GM12878 (cell line): Measurements from ENCODE around the gene FGF14. TPM values are rescaled to one million over a fixed set of nuclear protein-coding genes. Genes with fewer than 3 reads are reported as not detected.

ENCODE experiments used
- ATAC-seq: fragments of 200-7000 bp; cut with Tn5 transposase; 3 replicates; pipeline ENCODE4 v1.9.1; 2020; ENCODE audit warnings: mild to moderate bottlenecking, moderate library complexity
- BruUV-seq: library from RNA; stranded (reverse); fragments of 400-500 nt; replicated peaks from 2 replicates; lab custom pipeline; 2021; lab: Mats Ljungman, UMichigan
- CTCF ChIA-PET: fragments of 300-600 bp; sonication (Branson Sonifier 250); formaldehyde crosslinking; extraction: SDS; loops from one replicate; lab custom pipeline; 2021; ENCODE audit warnings: inconsistent platforms; lab: Yijun Ruan, JAX
- POLR2A ChIA-PET: fragments of 350-600 bp; formaldehyde crosslinking; extraction: SDS; loops from one replicate; lab custom pipeline; 2021; ENCODE audit warnings: inconsistent platforms; lab: Charles Lee
- RAD21 ChIA-PET: fragments of 300-600 bp; sonication (Branson Sonifier 250); formaldehyde crosslinking; loops from one replicate; lab custom pipeline; 2023; ENCODE audit warnings: antibody characterized with exemption; ENCODE audit not compliant: unreplicated experiment; lab: Charles Lee
- SMC1A ChIA-PET: fragments of 300-600 bp; sonication (Branson Sonifier 250); formaldehyde crosslinking; loops from one replicate; lab custom pipeline; 2023; ENCODE audit not compliant: unreplicated experiment, uncharacterized antibody; lab: Charles Lee
- DNase-seq: peaks from one replicate; pipeline ENCODE4 v3.0.0-alpha.2; 2011; ENCODE audit warnings: low read depth, low spot score
- FAIRE-seq: peaks from 3 replicates; lab custom pipeline; 2011; peaks lifted over from hg19 to GRCh38; lab: Jason Lieb, UNC
- H2AFZ ChIP-seq: 2 replicates; pipeline ENCODE4 v1.6.0; 2011; ENCODE audit warnings: low read depth, low read length, control low read depth; ENCODE audit not compliant: control insufficient read depth
- H3K27ac ChIP-seq: 2 replicates; pipeline ENCODE4 v1.5.1; 2011; ENCODE audit warnings: control low read depth; ENCODE audit not compliant: control insufficient read depth, insufficient read depth
- H3K27me3 ChIP-seq, 2 experiments: replicated peaks in 1 of 2; 2 replicates each; pipeline versions ENCODE4 v1.6.0 to v1.6.1; 2011; ENCODE audit warnings: low read length in 1 of 2; ENCODE audit not compliant: control insufficient read depth in 2 of 2, insufficient read depth in 2 of 2
- H3K36me3 ChIP-seq, 2 experiments: 2 replicates each; pipeline ENCODE4 v1.5.1; 2011; ENCODE audit warnings: low read length in 1 of 2; ENCODE audit not compliant: control insufficient read depth in 2 of 2, insufficient read depth in 2 of 2
- H3K4me1 ChIP-seq: 2 replicates; pipeline ENCODE4 v1.6.1; 2011; ENCODE audit warnings: mild to moderate bottlenecking, low read length, moderate library complexity, mixed read lengths; ENCODE audit not compliant: control insufficient read depth, insufficient read depth
- H3K4me2 ChIP-seq: 2 replicates; pipeline ENCODE4 v1.6.0; 2011; ENCODE audit warnings: control low read depth; ENCODE audit not compliant: control insufficient read depth, insufficient read depth
- H3K4me3 ChIP-seq: fragments of 200-600 bp; sonication (generic); 2 replicates; pipeline ENCODE4 v1.5.1; 2016
- H3K79me2 ChIP-seq: 2 replicates; pipeline ENCODE4 v1.6.0; 2011; ENCODE audit warnings: low read length; ENCODE audit not compliant: control insufficient read depth, insufficient read depth
- H3K9ac ChIP-seq: 2 replicates; pipeline ENCODE4 v1.8.0; 2011; ENCODE audit warnings: low read length, control low read depth, mixed read lengths; ENCODE audit not compliant: control insufficient read depth, insufficient read depth
- H3K9me3 ChIP-seq: replicated peaks from 3 replicates; pipeline ENCODE4 v1.5.1; 2011; ENCODE audit warnings: mild to moderate bottlenecking, low read length; ENCODE audit not compliant: control insufficient read depth, insufficient read depth
- H4K20me1 ChIP-seq: 2 replicates; pipeline ENCODE4 v1.6.0; 2011; ENCODE audit not compliant: control insufficient read depth, insufficient read depth
- CHD4 ChIP-seq: fragments of 200-600 bp; sonication (generic); IDR thresholded peaks from 2 replicates; pipeline ENCODE4 v1.6.1; 2016; ENCODE audit warnings: mild to moderate bottlenecking
- KLF5 ChIP-seq: fragments of 450-650 bp; IDR thresholded peaks from 2 replicates; pipeline ENCODE4 v1.6.1; 2014; ENCODE audit warnings: mild to moderate bottlenecking; ENCODE audit not compliant: partially characterized antibody
- NFIC ChIP-seq: IDR thresholded peaks from 2 replicates; pipeline ENCODE4 v1.6.1; 2012; ENCODE audit warnings: low read depth, mild to moderate bottlenecking, inconsistent platforms, low read length, moderate library complexity
- POU2F2 ChIP-seq: IDR thresholded peaks from 3 replicates; pipeline ENCODE4 v1.6.1; 2011; ENCODE audit warnings: low read depth, mild to moderate bottlenecking, low read length, borderline replicate concordance
- SMARCA5 ChIP-seq: fragments of 450-650 bp; IDR thresholded peaks from 2 replicates; pipeline ENCODE4 v1.6.1; 2017; ENCODE audit warnings: mild to moderate bottlenecking
- WGBS: methylation state at CpG from one replicate; pipeline ENCODE4 v1.1.6; 2016; ENCODE audit warnings: low lambda C conversion rate; ENCODE audit not compliant: insufficient replicate concordance, insufficient coverage; ENCODE audit errors: missing lambda C conversion rate; 5-methylcytosine and 5-hydroxymethylcytosine counted together
- in situ Hi-C: fragments of 300-500 bp; cut with MboI; formaldehyde crosslinking; loops from 9 replicates; pipeline ENCODE4 v1.14.3; 2018; ENCODE audit warnings: mixed read lengths
- intact Hi-C: fragments of 100-400 bp; cut with micrococcal nuclease; formaldehyde crosslinking; loops from one replicate; pipeline ENCODE4 v1.14.2; 2022; ENCODE audit not compliant: unreplicated experiment
- polyA plus RNA-seq, 11 experiments: library from polyadenylated mRNA; depleted of rRNA in 4 of 11; unstranded in 6 of 11; stranded (reverse) in 5 of 11; fragments of >200 nt; fragmentation: Nextera tagmentation in 4 of 11; fragmentation: Illumina TruSeq in 1 of 11; extraction: Ambion mirVana in 4 of 11; extraction: Trizol in 1 of 11; gene quantifications; 1 replicate in 1 of 11; 2 replicates in 10 of 11; pipeline versions ENCODE4 v1.2.1 to v1.2.3, GENCODE V29; 2011 to 2016; ENCODE audit warnings: inconsistent platforms in 2 of 11, missing spikeins in 2 of 11, low read depth in 1 of 11
- total RNA-seq, 4 experiments: library from RNA; depleted of rRNA in 3 of 4; stranded (reverse); fragments of >200 nt in 3 of 4; fragmentation: Illumina TruSeq in 1 of 4; extraction: Trizol in 1 of 4; gene quantifications; 2 replicates each; pipeline versions ENCODE4 v1.2.1 to v1.2.3, GENCODE V29; 2013 to 2021
- TF ChIP-seq, protein P1 (sequence below): IDR thresholded peaks from 2 replicates; pipeline ENCODE4 v1.6.1; 2012; ENCODE audit warnings: low read length, inconsistent platforms
- TF ChIP-seq, protein P2 (sequence below): fragments of 450-650 bp; IDR thresholded peaks from 2 replicates; pipeline ENCODE4 v1.6.1; 2017; ENCODE audit warnings: mild to moderate bottlenecking, moderate library complexity

FGF14 gene
- total and polyA plus RNA-seq, 10 of the 15 experiments (the other 5 are each of a cell fraction or from before 2014, with no cell fraction given), result under 0.01 to 0.44 (median 0.04) TPM

- Histone ChIP-seq H3K79me2 (no peaks in the 10 kb centered on the region), H3K4me3 (no peak overlapping the region), H3K9me3 (no peaks in the 10 kb centered on the region), H3K36me3 (no peaks in the 10 kb centered on the region), H3K4me1 (no peaks in the 10 kb centered on the region), H4K20me1 (no peaks in the 10 kb centered on the region), H3K9ac (no peak overlapping the region), H2AFZ (no peak overlapping the region), H3K27me3 (no peaks in the 10 kb centered on the region), H3K4me2 (no peak overlapping the region), H3K27ac (no peak overlapping the region)
- in situ Hi-C loops (no loop called here), intact Hi-C loops (no loop called here)
- ChIA-PET POLR2A (no interaction called here), SMC1A (interaction anchor here (1.2 kb wide), 1 partner anchor 20 kb away, joined by 4 read pairs; no protein-coding TSS in a partner anchor), RAD21 (no interaction called here), CTCF (no interaction called here)
- ATAC-seq (peak; percentile 59), FAIRE-seq (no peak), DNase-seq (no peak)
- WGBS, result 27% methylated on average over 3 of the region's 3 CpGs
- no peak for TF ChIP-seq KLF5
- TF ChIP-seq SMARCA5, result no peak
- TF ChIP-seq, protein P1, sequence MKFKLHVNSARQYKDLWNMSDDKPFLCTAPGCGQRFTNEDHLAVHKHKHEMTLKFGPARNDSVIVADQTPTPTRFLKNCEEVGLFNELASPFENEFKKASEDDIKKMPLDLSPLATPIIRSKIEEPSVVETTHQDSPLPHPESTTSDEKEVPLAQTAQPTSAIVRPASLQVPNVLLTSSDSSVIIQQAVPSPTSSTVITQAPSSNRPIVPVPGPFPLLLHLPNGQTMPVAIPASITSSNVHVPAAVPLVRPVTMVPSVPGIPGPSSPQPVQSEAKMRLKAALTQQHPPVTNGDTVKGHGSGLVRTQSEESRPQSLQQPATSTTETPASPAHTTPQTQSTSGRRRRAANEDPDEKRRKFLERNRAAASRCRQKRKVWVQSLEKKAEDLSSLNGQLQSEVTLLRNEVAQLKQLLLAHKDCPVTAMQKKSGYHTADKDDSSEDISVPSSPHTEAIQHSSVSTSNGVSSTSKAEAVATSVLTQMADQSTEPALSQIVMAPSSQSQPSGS, result no peak
- TF ChIP-seq NFIC, result no peak
- TF ChIP-seq, protein P2, sequence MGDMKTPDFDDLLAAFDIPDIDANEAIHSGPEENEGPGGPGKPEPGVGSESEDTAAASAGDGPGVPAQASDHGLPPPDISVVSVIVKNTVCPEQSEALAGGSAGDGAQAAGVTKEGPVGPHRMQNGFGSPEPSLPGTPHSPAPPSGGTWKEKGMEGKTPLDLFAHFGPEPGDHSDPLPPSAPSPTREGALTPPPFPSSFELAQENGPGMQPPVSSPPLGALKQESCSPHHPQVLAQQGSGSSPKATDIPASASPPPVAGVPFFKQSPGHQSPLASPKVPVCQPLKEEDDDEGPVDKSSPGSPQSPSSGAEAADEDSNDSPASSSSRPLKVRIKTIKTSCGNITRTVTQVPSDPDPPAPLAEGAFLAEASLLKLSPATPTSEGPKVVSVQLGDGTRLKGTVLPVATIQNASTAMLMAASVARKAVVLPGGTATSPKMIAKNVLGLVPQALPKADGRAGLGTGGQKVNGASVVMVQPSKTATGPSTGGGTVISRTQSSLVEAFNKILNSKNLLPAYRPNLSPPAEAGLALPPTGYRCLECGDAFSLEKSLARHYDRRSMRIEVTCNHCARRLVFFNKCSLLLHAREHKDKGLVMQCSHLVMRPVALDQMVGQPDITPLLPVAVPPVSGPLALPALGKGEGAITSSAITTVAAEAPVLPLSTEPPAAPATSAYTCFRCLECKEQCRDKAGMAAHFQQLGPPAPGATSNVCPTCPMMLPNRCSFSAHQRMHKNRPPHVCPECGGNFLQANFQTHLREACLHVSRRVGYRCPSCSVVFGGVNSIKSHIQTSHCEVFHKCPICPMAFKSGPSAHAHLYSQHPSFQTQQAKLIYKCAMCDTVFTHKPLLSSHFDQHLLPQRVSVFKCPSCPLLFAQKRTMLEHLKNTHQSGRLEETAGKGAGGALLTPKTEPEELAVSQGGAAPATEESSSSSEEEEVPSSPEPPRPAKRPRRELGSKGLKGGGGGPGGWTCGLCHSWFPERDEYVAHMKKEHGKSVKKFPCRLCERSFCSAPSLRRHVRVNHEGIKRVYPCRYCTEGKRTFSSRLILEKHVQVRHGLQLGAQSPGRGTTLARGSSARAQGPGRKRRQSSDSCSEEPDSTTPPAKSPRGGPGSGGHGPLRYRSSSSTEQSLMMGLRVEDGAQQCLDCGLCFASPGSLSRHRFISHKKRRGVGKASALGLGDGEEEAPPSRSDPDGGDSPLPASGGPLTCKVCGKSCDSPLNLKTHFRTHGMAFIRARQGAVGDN, result no peak
- no peak for TF ChIP-seq POU2F2
- TF ChIP-seq CHD4, result no peak
- BruUV-seq, result no TSS peak
Measured at GRCh38 chr13:101817898-101818297, 584.0 kb downstream of the FGF14 start.
